CMK (cell line): ENCODE results near the gene ADH1C.
"Not testable (repeated sequence)": the region's sequence is repeated elsewhere in the genome, so short reads cannot be mapped to it uniquely, and the experiment has no call there.

Experiments
- DNase-seq: peaks from one replicate; pipeline ENCODE4 v3.0.0-alpha.2; 2010; ENCODE audit warnings: low read depth

Gene ADH1C

GRCh38 chr4:99357948-99358347, 5.4 kb upstream of the ADH1C start:
- DNase-seq, result no peak

GRCh38 chr4:99356992-99357391, 4.4 kb upstream of the ADH1C start:
- DNase-seq, result no peak

- DNase-seq, result not testable (repeated sequence)
Observed at GRCh38 chr4:99356149-99356548, 3.6 kb upstream of the ADH1C start.

GRCh38 chr4:99351487-99351886, 1.1 kb downstream of the ADH1C start:
- DNase-seq, result no peak

- no peak for DNase-seq
Observed at GRCh38 chr4:99349338-99349737, 3.2 kb downstream of the ADH1C start.

GRCh38 chr4:99342624-99343023, 9.9 kb downstream of the ADH1C start:
- not testable (repeated sequence) for DNase-seq

GRCh38 chr4:99341426-99341825, 11.1 kb downstream of the ADH1C start:
- DNase-seq, result no peak

- DNase-seq, result no peak
Observed at GRCh38 chr4:99339172-99339571, 13.4 kb downstream of the ADH1C start.

GRCh38 chr4:99336553-99336952, 16.0 kb downstream of the ADH1C start:
- no peak for DNase-seq

- no peak for DNase-seq
Observed at GRCh38 chr4:99334880-99335279, 17.7 kb downstream of the ADH1C start.

- DNase-seq, result no peak
Observed at GRCh38 chr4:99330648-99331047, 21.9 kb downstream of the ADH1C start.

- DNase-seq, result no peak
Observed at GRCh38 chr4:99329876-99330275, 22.7 kb downstream of the ADH1C start.

- no peak for DNase-seq
Observed at GRCh38 chr4:99324979-99325378, 27.6 kb downstream of the ADH1C start.

- DNase-seq, result no peak
Observed at GRCh38 chr4:99324361-99324760, 28.2 kb downstream of the ADH1C start.

GRCh38 chr4:99323756-99324155, 28.8 kb downstream of the ADH1C start:
- no peak for DNase-seq

- DNase-seq, result no peak
Observed at GRCh38 chr4:99321241-99322191, 31.0 kb downstream of the ADH1C start, which contains the start of gene ADH1B. TSS of gene ADH1B (minus strand) at chr4:99321401. CDS start at chr4:99321331, 70 bp downstream.

- not testable (repeated sequence) for DNase-seq
Observed at GRCh38 chr4:99317811-99318210, 34.7 kb downstream of the ADH1C start.

GRCh38 chr4:99317354-99317753, 35.2 kb downstream of the ADH1C start:
- no peak for DNase-seq

GRCh38 chr4:99315839-99316238, 36.7 kb downstream of the ADH1C start:
- no peak for DNase-seq

- no peak for DNase-seq
Observed at GRCh38 chr4:99314211-99314610, 38.3 kb downstream of the ADH1C start.

- no peak for DNase-seq
Observed at GRCh38 chr4:99310389-99310788, 42.2 kb downstream of the ADH1C start.

GRCh38 chr4:99305638-99306400, 46.7 kb downstream of the ADH1C start:
- no peak for DNase-seq
